ENCODE measurements around the gene PIEZO1. TPM values are rescaled to one million over a fixed set of nuclear protein-coding genes. Genes with fewer than 3 reads are reported as not detected.

PIEZO1 gene
- total RNA-seq, 1 donor from 2014 or later = 196 TPM

- DNase-seq (peak; percentile 97), ATAC-seq (peak; percentile 82)
- no peak for TF ChIP-seq CTCF (IDR thresholded peaks at IDR 0.05)
- Histone ChIP-seq H3K4me1 (peaks cover 53% of the 10 kb centered on the region), H3K36me3 (peaks cover 36% of the 10 kb centered on the region), H3K27ac (peak overlapping the region; percentile 84), H3K9me3 (no peaks in the 10 kb centered on the region), H3K4me3 (peak overlapping the region; percentile 99), H3K27me3 (no peaks in the 10 kb centered on the region)
- intact Hi-C loops (cut with DNase I) = no loop called here
Measured at GRCh38 chr16:88700636-88701482, 84.2 kb downstream of the PIEZO1 start.

- Histone ChIP-seq H3K4me3 (peak overlapping the region; percentile 99), H3K9me3 (no peaks in the 10 kb centered on the region), H3K27ac (peak overlapping the region; percentile 84), H3K27me3 (no peaks in the 10 kb centered on the region), H3K4me1 (peaks cover 51% of the 10 kb centered on the region), H3K36me3 (peaks cover 36% of the 10 kb centered on the region)
- DNase-seq (no peak), ATAC-seq (no peak)
- TF ChIP-seq CTCF (IDR thresholded peaks at IDR 0.05) = no peak
- intact Hi-C loops (cut with DNase I) = no loop called here
Measured at GRCh38 chr16:88700322-88700635, 84.7 kb downstream of the PIEZO1 start.

- Histone ChIP-seq H3K9me3 (no peaks in the 10 kb centered on the region), H3K27me3 (no peaks in the 10 kb centered on the region), H3K4me3 (no peak overlapping the region), H3K36me3 (peaks cover 36% of the 10 kb centered on the region), H3K27ac (no peak overlapping the region), H3K4me1 (peaks cover 41% of the 10 kb centered on the region)
- intact Hi-C loops (cut with DNase I) = no loop called here
- DNase-seq (no peak), ATAC-seq (no peak)
- no peak for TF ChIP-seq CTCF (IDR thresholded peaks at IDR 0.05)
Measured at GRCh38 chr16:88699180-88699579, 85.8 kb downstream of the PIEZO1 start.

GRCh38 chr16:88698646-88699045 lies 86.4 kb downstream of the PIEZO1 start:
- Histone ChIP-seq H3K27ac (no peak overlapping the region), H3K27me3 (no peaks in the 10 kb centered on the region), H3K4me1 (peaks cover 35% of the 10 kb centered on the region), H3K9me3 (no peaks in the 10 kb centered on the region), H3K36me3 (peaks cover 36% of the 10 kb centered on the region), H3K4me3 (no peak overlapping the region)
- ATAC-seq = no peak
- no peak for TF ChIP-seq CTCF (IDR thresholded peaks at IDR 0.05)
- intact Hi-C loops (cut with DNase I) = no loop called here
- no peak for DNase-seq

- Histone ChIP-seq H3K4me1 (peaks cover 33% of the 10 kb centered on the region), H3K27ac (no peak overlapping the region), H3K4me3 (no peak overlapping the region), H3K9me3 (no peaks in the 10 kb centered on the region), H3K27me3 (no peaks in the 10 kb centered on the region), H3K36me3 (peaks cover 36% of the 10 kb centered on the region)
- no peak for ATAC-seq
- no peak for TF ChIP-seq CTCF (IDR thresholded peaks at IDR 0.05)
- intact Hi-C loops (cut with DNase I) = no loop called here
- DNase-seq = no peak
Measured at GRCh38 chr16:88697831-88698615, 87.0 kb downstream of the PIEZO1 start.
